Astrocyte of the cerebellum (primary cell): ENCODE measurements around the gene AGXT2.

Source experiments
- DNase-seq: peaks from one replicate; pipeline ENCODE4 v3.0.0-alpha.2; 2011; ENCODE audit warnings: low read depth
- H3K4me3 ChIP-seq: 2 replicates; pipeline ENCODE4 v1.5.1; 2011; ENCODE audit warnings: mild to moderate bottlenecking, low read depth, low read length, moderate library complexity
- in situ Hi-C: cut with HindIII; loops from 2 replicates; pipeline ENCODE4 v1.10.0; 2017; ENCODE audit warnings: low sequenced_read_pairs
- TF ChIP-seq, protein P1 (sequence below): IDR thresholded peaks from 2 replicates; pipeline ENCODE4 v1.5.1; 2012; ENCODE audit warnings: low read length, low read depth, moderate library complexity, mild to moderate bottlenecking; ENCODE audit errors: missing control alignments

The AGXT2 gene

DNA sequence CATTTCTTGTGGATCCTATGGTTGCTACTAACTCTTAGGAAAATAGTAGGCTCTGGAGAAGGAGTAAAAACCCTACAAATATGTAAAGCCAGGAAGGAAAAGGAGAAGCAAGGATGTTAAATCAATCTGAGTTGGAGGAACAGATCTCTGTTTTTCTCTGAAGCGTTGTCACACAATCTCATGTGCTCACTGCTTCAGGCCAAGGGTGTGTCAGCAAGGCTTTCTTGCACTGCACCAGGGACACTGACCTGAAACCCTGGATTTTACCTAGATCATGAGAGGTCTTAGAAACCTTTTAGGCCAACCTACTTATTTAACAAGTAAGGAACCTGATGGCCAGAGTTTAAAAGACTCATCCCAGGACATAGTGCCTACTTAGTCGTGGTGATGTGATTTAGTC is 12.5 kb upstream of the AGXT2 start:
- in situ Hi-C loops, result no loop called here
- no peak for DNase-seq
- TF ChIP-seq, protein P1, sequence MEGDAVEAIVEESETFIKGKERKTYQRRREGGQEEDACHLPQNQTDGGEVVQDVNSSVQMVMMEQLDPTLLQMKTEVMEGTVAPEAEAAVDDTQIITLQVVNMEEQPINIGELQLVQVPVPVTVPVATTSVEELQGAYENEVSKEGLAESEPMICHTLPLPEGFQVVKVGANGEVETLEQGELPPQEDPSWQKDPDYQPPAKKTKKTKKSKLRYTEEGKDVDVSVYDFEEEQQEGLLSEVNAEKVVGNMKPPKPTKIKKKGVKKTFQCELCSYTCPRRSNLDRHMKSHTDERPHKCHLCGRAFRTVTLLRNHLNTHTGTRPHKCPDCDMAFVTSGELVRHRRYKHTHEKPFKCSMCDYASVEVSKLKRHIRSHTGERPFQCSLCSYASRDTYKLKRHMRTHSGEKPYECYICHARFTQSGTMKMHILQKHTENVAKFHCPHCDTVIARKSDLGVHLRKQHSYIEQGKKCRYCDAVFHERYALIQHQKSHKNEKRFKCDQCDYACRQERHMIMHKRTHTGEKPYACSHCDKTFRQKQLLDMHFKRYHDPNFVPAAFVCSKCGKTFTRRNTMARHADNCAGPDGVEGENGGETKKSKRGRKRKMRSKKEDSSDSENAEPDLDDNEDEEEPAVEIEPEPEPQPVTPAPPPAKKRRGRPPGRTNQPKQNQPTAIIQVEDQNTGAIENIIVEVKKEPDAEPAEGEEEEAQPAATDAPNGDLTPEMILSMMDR, result no peak
- no peak overlapping the region for H3K4me3 ChIP-seq

DNA sequence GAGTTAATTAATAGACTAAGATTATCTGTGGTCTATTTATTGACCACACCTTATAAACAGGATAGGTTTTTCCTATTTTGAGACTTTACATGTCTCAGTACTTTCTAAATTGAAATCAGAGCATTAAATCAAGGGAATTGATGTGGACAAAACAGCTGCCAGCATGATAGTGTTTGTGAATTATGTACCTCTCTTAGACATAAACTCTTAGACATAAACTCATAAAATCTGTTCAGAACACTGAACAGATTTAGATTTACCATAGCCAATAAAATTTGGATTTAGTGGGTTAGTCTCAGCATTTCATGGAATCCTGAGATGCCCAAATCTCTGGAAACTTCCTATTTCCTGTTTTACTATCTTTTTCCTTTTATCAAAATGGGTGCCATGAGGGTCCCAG is 11.5 kb upstream of the AGXT2 start:
- TF ChIP-seq, protein P1, result no peak

DNA sequence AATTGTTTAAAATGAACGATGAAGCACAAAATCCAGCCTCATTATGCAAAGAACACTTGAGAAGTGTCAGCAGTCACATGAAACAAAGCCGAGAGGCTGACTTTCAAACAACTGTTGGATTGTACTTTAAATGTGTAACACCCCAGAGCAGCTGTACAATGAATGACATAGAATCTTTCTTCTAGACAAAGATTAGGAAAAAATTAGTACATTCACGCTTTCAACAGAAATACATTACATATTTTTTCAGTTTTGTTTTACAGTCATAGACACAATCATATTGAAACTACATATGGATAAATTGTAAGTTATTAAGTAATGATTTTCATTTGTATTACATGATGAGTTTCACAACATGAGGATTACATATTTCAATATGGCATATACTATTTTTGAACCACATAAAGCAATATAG is 10.6 kb upstream of the AGXT2 start:
- DNase-seq, result no peak
- in situ Hi-C loops, result no loop called here
- TF ChIP-seq, protein P1, result no peak
- no peak overlapping the region for H3K4me3 ChIP-seq

More for the DNA sequence above, 11.5 kb upstream of the AGXT2 start:
- in situ Hi-C loops, result no loop called here
- no peak for DNase-seq
- H3K4me3 ChIP-seq, result no peak overlapping the region

DNA sequence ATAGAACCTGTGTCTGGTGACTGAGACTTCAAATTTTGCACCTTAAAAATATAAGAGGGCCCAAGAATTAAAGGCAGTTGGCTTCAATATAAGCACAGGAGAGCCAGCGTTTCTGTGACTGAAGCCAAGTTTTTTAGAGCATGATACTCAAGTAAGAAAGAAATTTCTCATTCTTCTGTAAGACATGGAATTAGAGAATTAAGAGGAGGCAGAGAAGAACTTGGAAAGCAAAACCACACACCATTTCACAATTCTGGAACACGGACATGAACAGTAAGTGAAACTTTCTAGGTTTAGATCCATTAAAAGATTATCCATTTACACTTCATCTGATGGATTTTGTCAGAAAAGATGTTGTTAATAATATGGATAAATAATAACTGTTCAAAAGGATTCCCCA is 8.9 kb upstream of the AGXT2 start:
- in situ Hi-C loops, result no loop called here
- no peak overlapping the region for H3K4me3 ChIP-seq
- TF ChIP-seq, protein P1, result no peak
- DNase-seq, result no peak

DNA sequence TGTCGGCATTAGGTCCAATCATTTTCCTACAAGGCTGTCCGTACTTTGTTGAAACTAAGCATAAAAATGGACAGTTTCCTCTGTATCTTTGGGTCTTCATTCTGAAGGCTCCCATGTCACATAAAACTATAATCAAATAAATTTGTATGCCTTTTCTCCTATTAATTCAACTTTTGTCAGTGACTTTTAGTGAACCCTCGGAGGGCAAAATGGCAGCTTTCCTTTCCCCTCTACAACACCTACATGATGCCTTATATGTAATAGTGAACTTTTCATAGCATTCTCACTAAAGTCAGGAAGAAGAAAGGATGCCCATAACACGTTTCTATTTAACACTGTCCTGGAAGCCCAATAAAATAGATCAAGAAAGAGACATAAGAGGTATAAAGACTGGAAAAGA is 5.1 kb upstream of the AGXT2 start:
- no peak overlapping the region for H3K4me3 ChIP-seq
- in situ Hi-C loops, result no loop called here
- DNase-seq, result no peak
- TF ChIP-seq, protein P1, result no peak

DNA sequence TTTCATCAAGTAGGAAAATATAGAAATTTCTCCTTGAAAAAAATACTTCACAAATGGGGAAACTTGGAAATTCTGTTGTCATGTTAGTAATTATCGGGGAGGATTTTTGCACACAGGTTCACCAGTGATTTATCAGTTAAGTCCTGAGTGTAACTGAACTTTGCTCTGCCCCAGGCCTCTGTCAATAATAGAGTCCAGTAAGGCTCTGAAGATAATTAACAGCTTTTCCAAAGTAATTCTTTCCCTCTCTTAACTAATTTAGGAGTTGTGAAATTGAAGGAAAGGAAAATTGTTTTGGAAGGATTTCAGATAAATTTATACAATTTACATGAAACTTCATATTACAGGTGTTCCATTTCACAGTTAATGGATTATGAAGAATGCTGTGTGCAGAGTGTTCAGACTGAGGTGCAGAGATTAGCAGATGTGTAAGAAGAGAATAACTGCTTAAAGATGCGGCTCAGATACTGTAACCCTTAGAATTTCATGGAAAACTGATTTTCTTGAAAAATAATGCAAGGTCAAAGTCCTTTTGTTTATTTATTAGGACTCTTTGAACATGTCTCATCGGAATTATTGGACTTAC is 2.9 kb upstream of the AGXT2 start:
- no peak overlapping the region for H3K4me3 ChIP-seq
- TF ChIP-seq, protein P1, result no peak
- in situ Hi-C loops, result no loop called here
- no peak for DNase-seq

DNA sequence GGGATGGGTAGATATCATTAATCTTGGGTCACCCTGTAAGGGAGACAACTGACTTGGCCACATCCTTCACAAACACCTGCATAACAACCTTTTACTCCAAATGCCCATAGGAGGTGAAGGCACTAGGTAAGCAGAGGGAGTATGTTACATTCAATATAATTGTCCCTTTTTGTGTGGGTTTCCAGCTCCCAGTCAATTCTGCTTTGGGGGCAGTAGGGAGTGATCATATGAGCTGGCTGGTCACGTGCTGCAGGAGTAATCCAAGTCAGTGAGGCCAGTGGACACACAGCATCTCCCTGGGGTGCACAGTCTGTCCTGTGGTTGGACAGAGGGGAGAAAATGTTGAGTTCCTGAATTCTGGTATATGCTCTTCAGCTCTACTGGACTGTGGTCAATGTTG is 1.2 kb upstream of the AGXT2 start:
- DNase-seq, result no peak
- TF ChIP-seq, protein P1, result no peak
- no peak overlapping the region for H3K4me3 ChIP-seq
- in situ Hi-C loops, result no loop called here
